Measurements from ENCODE around the gene MS4A15. TPM values are rescaled to one million over a fixed set of nuclear protein-coding genes. Genes with fewer than 3 reads are reported as not detected.
"Not testable (repeated sequence)": the region's sequence is repeated elsewhere in the genome, so short reads cannot be mapped to it uniquely, and the experiment has no call there.

The MS4A15 gene
- total RNA-seq, 3 donors from 2014 or later, result not detected

- Histone ChIP-seq H3K4me3 (no peak overlapping the region), H3K4me1 (no peaks in the 10 kb centered on the region), H3K27me3 (no peaks in the 10 kb centered on the region), H3K9me3 (no peaks in the 10 kb centered on the region), H3K36me3 (no peaks in the 10 kb centered on the region), H3K27ac (no peak overlapping the region)
- intact Hi-C loops (cut with DNase I; ENCODE audit: low total_unique reads), result no loop called here
- DNase-seq (ENCODE audit: low spot score in 2 of 2), result no peak
- TF ChIP-seq CTCF (IDR thresholded peaks at IDR 0.05) (no peak), POLR2AphosphoS5 (IDR thresholded peaks at IDR 0.05) (no peak), POLR2A (IDR thresholded peaks at IDR 0.05) (no peak)
These were observed 7.8 kb upstream of the MS4A15 start for GRCh38 chr11:60748821-60749220.

GRCh38 chr11:60750911-60751310, 5.8 kb upstream of the MS4A15 start:
- H3K36me3 ChIP-seq, result no peaks in the 10 kb centered on the region
- no peaks in the 10 kb centered on the region for H3K9me3 ChIP-seq
- H3K27me3 ChIP-seq, result no peaks in the 10 kb centered on the region
- no peak overlapping the region for H3K4me3 ChIP-seq
- no peak for DNase-seq (ENCODE audit: low spot score in 2 of 2)
- H3K27ac ChIP-seq, result no peak overlapping the region
- TF ChIP-seq CTCF (IDR thresholded peaks at IDR 0.05), result no peak
- TF ChIP-seq POLR2AphosphoS5 (IDR thresholded peaks at IDR 0.05), result no peak
- TF ChIP-seq POLR2A (IDR thresholded peaks at IDR 0.05), result no peak
- no peaks in the 10 kb centered on the region for H3K4me1 ChIP-seq
- intact Hi-C loops (cut with DNase I; ENCODE audit: low total_unique reads), result no loop called here

GRCh38 chr11:60753309-60753708, 3.4 kb upstream of the MS4A15 start:
- peak in 1 of 2 donors; percentile 10 for DNase-seq (ENCODE audit: low spot score in 2 of 2)
- intact Hi-C loops (cut with DNase I; ENCODE audit: low total_unique reads), result no loop called here
- Histone ChIP-seq H3K4me1 (no peaks in the 10 kb centered on the region), H3K36me3 (no peaks in the 10 kb centered on the region), H3K27me3 (no peaks in the 10 kb centered on the region), H3K27ac (no peak overlapping the region), H3K4me3 (no peak overlapping the region), H3K9me3 (no peaks in the 10 kb centered on the region)
- no peak for TF ChIP-seq POLR2A (IDR thresholded peaks at IDR 0.05)

- H3K9me3 ChIP-seq, result no peaks in the 10 kb centered on the region
- TF ChIP-seq POLR2A (IDR thresholded peaks at IDR 0.05) (no peak), CTCF (IDR thresholded peaks at IDR 0.05) (no peak), POLR2AphosphoS5 (IDR thresholded peaks at IDR 0.05) (no peak)
- H3K36me3 ChIP-seq, result no peaks in the 10 kb centered on the region
- no peaks in the 10 kb centered on the region for H3K27me3 ChIP-seq
- H3K4me3 ChIP-seq, result no peak overlapping the region
- intact Hi-C loops (cut with DNase I; ENCODE audit: low total_unique reads), result no loop called here
- no peak overlapping the region for H3K27ac ChIP-seq
- no peaks in the 10 kb centered on the region for H3K4me1 ChIP-seq
- DNase-seq (ENCODE audit: low spot score in 2 of 2), result peak in 1 of 2 donors; percentile 24
These were observed 1.8 kb upstream of the MS4A15 start for GRCh38 chr11:60754887-60755286.

- Histone ChIP-seq H3K4me3 (no peak overlapping the region), H3K4me1 (no peaks in the 10 kb centered on the region), H3K36me3 (no peaks in the 10 kb centered on the region), H3K27me3 (no peaks in the 10 kb centered on the region), H3K9me3 (no peaks in the 10 kb centered on the region), H3K27ac (no peak overlapping the region)
- peak in 1 of 2 donors; percentile 33 for DNase-seq (ENCODE audit: low spot score in 2 of 2)
- intact Hi-C loops (cut with DNase I; ENCODE audit: low total_unique reads), result no loop called here
- TF ChIP-seq POLR2A (IDR thresholded peaks at IDR 0.05) (no peak), POLR2AphosphoS5 (IDR thresholded peaks at IDR 0.05) (no peak), CTCF (IDR thresholded peaks at IDR 0.05) (no peak)
These were observed 649 bp downstream of the MS4A15 start for GRCh38 chr11:60757231-60757800.

- H3K27ac ChIP-seq; H3K9me3 ChIP-seq; H3K36me3 ChIP-seq; DNase-seq (ENCODE audit: low spot score in 2 of 2); intact Hi-C loops (cut with DNase I; ENCODE audit: low total_unique reads); H3K27me3 ChIP-seq; H3K4me3 ChIP-seq; H3K4me1 ChIP-seq: not testable (repeated sequence)
These were observed 2.0 kb downstream of the MS4A15 start for GRCh38 chr11:60758671-60759070.

- H3K4me3 ChIP-seq; intact Hi-C loops (cut with DNase I; ENCODE audit: low total_unique reads): not testable (repeated sequence)
These were observed 3.0 kb downstream of the MS4A15 start for GRCh38 chr11:60759438-60760225.

More at GRCh38 chr11:60759438-60760225, 3.0 kb downstream of the MS4A15 start:
- not testable (repeated sequence) for H3K4me1 ChIP-seq, H3K27ac ChIP-seq, H3K9me3 ChIP-seq, H3K36me3 ChIP-seq, H3K27me3 ChIP-seq
- DNase-seq (ENCODE audit: low spot score in 2 of 2), result peak in 1 of 2 donors; percentile 31
